ENCODE results near the gene MPC2. TPM values are rescaled to one million over a fixed set of nuclear protein-coding genes. Genes with fewer than 3 reads are reported as not detected.

The MPC2 gene
- total and polyA plus RNA-seq, 3 donors (not counting 1 experiment from before 2014, with no cell fraction given) = 27.3 to 54.9 (median 35.2) TPM

Other genes with a start within 250 kb of the MPC2 start
- 100 to 1,000 TPM; 148 to 227 TPM for gene MPZL1, start 215.1 kb downstream of the MPC2 start, total RNA-seq
- 107 TPM for gene MPZL1, start 215.1 kb downstream of the MPC2 start, polyA plus RNA-seq
- gene ADCY10, start 22.9 kb downstream of the MPC2 start, total RNA-seq = under 1 TPM; 0.05 to 0.17 TPM
- 0.02 TPM for gene ADCY10, start 22.9 kb downstream of the MPC2 start, polyA plus RNA-seq
- 10 to 100 TPM; 53.1 to 76.7 TPM for gene DCAF6, start 389 bp downstream of the MPC2 start, total RNA-seq
- 68.7 TPM for gene DCAF6, start 389 bp downstream of the MPC2 start, polyA plus RNA-seq
- gene GPR161, start 199.9 kb upstream of the MPC2 start, total RNA-seq = 10 to 100 TPM; 15.0 to 27.1 TPM
- gene GPR161, start 199.9 kb upstream of the MPC2 start, polyA plus RNA-seq = 17.8 TPM
- gene TIPRL, start 241.9 kb upstream of the MPC2 start, total RNA-seq = 10 to 100 TPM; 32.5 to 46.0 TPM
- gene TIPRL, start 241.9 kb upstream of the MPC2 start, polyA plus RNA-seq = 22.9 TPM